ENCODE data around the gene EVC.

DNA sequence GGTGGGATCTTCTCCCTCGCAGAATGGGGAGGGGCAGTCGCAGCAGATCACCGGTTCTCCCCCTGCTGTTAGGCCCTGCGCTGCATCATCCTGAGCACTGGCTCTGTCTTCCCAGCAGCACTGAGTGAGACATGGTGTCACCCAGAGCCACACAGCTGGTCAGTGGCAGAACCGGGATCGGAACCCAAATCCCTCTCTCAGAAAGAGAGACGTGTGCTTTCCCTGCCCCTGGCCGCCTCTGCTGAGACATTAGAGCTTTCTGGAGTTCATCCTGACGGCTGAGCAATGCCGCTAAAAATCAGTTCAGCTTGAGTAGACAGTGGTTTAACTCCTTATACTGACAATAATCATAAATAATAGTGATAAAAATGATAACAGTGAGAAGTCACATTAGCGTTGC is 87.9 kb downstream of the EVC start:
- TF ChIP-seq, protein P1, sequence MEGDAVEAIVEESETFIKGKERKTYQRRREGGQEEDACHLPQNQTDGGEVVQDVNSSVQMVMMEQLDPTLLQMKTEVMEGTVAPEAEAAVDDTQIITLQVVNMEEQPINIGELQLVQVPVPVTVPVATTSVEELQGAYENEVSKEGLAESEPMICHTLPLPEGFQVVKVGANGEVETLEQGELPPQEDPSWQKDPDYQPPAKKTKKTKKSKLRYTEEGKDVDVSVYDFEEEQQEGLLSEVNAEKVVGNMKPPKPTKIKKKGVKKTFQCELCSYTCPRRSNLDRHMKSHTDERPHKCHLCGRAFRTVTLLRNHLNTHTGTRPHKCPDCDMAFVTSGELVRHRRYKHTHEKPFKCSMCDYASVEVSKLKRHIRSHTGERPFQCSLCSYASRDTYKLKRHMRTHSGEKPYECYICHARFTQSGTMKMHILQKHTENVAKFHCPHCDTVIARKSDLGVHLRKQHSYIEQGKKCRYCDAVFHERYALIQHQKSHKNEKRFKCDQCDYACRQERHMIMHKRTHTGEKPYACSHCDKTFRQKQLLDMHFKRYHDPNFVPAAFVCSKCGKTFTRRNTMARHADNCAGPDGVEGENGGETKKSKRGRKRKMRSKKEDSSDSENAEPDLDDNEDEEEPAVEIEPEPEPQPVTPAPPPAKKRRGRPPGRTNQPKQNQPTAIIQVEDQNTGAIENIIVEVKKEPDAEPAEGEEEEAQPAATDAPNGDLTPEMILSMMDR (conservative IDR thresholded peaks at IDR 0.05; ENCODE audit: low read depth, low read length) = no peak
- TF ChIP-seq EZH2 (IDR thresholded peaks at IDR 0.05; ENCODE audit: borderline replicate concordance, low read depth, low read length, poor library complexity, severe bottlenecking) = no peak
